ENCODE results near the gene ZBTB44. TPM values are rescaled to one million over a fixed set of nuclear protein-coding genes. Genes with fewer than 3 reads are reported as not detected.

ZBTB44 gene
- total RNA-seq, 1 donor from 2014 or later: 70.7 TPM

- TF ChIP-seq, protein P1, sequence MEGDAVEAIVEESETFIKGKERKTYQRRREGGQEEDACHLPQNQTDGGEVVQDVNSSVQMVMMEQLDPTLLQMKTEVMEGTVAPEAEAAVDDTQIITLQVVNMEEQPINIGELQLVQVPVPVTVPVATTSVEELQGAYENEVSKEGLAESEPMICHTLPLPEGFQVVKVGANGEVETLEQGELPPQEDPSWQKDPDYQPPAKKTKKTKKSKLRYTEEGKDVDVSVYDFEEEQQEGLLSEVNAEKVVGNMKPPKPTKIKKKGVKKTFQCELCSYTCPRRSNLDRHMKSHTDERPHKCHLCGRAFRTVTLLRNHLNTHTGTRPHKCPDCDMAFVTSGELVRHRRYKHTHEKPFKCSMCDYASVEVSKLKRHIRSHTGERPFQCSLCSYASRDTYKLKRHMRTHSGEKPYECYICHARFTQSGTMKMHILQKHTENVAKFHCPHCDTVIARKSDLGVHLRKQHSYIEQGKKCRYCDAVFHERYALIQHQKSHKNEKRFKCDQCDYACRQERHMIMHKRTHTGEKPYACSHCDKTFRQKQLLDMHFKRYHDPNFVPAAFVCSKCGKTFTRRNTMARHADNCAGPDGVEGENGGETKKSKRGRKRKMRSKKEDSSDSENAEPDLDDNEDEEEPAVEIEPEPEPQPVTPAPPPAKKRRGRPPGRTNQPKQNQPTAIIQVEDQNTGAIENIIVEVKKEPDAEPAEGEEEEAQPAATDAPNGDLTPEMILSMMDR (IDR thresholded peaks at IDR 0.05): no peak
- TF ChIP-seq POLR2AphosphoS5 (IDR thresholded peaks at IDR 0.05; ENCODE audit: insufficient read depth in 1 of 2, low read depth in 1 of 2) (no peak), POLR2A (IDR thresholded peaks at IDR 0.05) (no peak)
These were observed 13.0 kb upstream of the ZBTB44 start for GRCh38 chr11:130327716-130328115.

DNA sequence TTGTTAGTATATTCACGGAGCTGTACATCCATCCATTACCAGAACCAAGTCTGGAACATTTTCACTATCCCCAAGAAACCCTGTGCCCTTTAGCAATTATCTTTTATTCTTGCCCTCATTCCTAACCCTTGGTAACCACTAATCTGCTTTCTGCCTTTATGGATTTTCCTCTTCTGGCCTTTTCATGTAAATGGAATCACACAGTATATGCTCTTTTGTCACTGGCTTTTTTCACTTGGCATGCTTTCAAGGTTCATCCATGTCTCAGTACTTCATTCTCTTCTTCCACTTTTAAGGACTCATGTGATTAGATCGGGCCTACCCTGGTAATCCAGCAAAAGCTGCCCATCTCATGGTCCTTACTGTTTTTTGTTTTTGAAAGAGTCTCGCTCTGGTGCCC lies 11.0 kb upstream of the ZBTB44 start:
- TF ChIP-seq, protein P1 (IDR thresholded peaks at IDR 0.05): no peak
- TF ChIP-seq POLR2AphosphoS5 (IDR thresholded peaks at IDR 0.05; ENCODE audit: insufficient read depth in 1 of 2, low read depth in 1 of 2): no peak
- DNase-seq (ENCODE audit: extremely low spot score in 2 of 2): no peak
- no peaks in the 10 kb centered on the region for H3K27me3 ChIP-seq
- H3K4me3 ChIP-seq: no peak overlapping the region
- no peaks in the 10 kb centered on the region for H3K9me3 ChIP-seq
- no peaks in the 10 kb centered on the region for H3K4me1 ChIP-seq
- no peak overlapping the region for H3K27ac ChIP-seq
- intact Hi-C loops (cut with DNase I): no loop called here
- H3K36me3 ChIP-seq: no peaks in the 10 kb centered on the region

More at GRCh38 chr11:130327716-130328115, 13.0 kb upstream of the ZBTB44 start:
- Histone ChIP-seq H3K27me3 (no peaks in the 10 kb centered on the region), H3K9me3 (no peaks in the 10 kb centered on the region), H3K4me3 (no peak overlapping the region), H3K36me3 (no peaks in the 10 kb centered on the region), H3K27ac (no peak overlapping the region), H3K4me1 (no peaks in the 10 kb centered on the region)
- intact Hi-C loops (cut with DNase I): no loop called here
- DNase-seq (ENCODE audit: extremely low spot score in 2 of 2): no peak

DNA sequence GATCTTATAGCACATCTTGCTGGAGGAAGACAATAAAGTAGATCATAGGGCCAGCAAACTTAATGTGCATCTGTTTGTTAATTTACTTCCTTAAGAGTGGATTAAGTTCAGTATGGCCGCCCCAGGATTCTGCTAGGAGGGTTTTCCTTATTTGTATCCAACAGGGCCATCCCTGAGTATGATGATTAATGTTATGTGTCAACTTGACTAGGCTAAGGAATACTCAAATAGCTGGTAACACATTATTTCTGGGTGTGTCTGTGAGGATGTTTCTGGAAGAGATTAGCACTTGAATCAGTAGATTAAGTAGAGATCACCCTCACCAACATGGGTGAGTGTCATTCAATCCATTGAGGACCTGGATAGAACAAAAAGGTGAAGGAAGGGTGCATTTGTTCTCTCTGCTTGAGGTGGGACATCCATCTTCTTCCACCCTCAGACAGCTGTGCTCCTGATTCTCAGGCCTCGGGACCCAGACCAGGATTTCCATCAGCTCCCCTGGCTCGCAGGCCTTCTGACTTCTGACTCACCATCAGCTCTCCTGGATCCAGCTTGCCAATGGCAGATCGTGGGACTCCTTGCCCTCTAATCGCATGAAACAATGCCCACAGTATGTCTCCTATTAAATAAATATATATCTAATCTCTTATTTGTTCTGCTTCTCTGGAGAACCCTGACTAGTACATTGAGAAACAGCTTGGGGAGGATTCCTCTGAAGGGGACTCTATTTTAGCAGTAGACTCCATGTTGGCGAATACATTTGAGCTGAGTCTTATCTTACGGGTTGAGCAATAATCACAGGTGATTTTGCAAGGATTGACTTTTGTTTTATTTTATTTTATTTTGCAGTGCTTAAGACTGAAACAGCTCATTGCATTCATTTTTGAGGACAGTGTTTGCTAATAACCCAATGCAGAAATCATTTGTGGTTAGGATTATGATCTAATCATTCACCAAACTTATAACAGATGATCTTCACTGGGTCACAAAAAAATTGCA lies 9.0 kb upstream of the ZBTB44 start:
- Histone ChIP-seq H3K4me3 (no peak overlapping the region), H3K27ac (no peak overlapping the region)

DNA sequence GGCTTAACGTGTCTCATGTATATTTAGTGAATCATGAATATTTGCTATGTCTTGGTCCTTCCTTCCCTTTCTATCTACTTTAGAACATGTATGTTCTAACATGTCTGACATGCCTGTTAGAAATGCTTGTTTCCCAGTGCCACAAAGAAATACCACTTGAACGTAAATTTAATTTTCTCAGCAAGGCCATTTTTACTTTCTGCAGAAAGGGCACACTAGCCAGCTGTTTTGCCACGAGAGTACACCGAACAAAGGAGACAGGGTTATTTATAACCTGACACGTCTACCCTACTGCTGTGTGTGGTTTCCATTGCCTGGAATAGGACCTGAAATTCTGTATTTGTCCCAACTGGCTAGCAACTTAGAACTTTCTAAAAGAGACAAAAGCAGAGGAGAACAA lies 7.4 kb upstream of the ZBTB44 start:
- Histone ChIP-seq H3K27me3 (no peaks in the 10 kb centered on the region), H3K9me3 (no peaks in the 10 kb centered on the region), H3K4me3 (no peak overlapping the region), H3K4me1 (no peaks in the 10 kb centered on the region), H3K27ac (no peak overlapping the region), H3K36me3 (no peaks in the 10 kb centered on the region)
- DNase-seq (ENCODE audit: extremely low spot score in 2 of 2): no peak
- intact Hi-C loops (cut with DNase I): no loop called here
- TF ChIP-seq POLR2A (IDR thresholded peaks at IDR 0.05): no peak
- no peak for TF ChIP-seq POLR2AphosphoS5 (IDR thresholded peaks at IDR 0.05; ENCODE audit: insufficient read depth in 1 of 2, low read depth in 1 of 2)
- TF ChIP-seq, protein P1 (IDR thresholded peaks at IDR 0.05): no peak

More for the DNA sequence above, 9.0 kb upstream of the ZBTB44 start:
- Histone ChIP-seq H3K4me1 (no peaks in the 10 kb centered on the region), H3K36me3 (no peaks in the 10 kb centered on the region), H3K27me3 (no peaks in the 10 kb centered on the region), H3K9me3 (no peaks in the 10 kb centered on the region)
- intact Hi-C loops (cut with DNase I): no loop called here
- TF ChIP-seq, protein P1 (IDR thresholded peaks at IDR 0.05): no peak
- TF ChIP-seq POLR2A (IDR thresholded peaks at IDR 0.05) (no peak), POLR2AphosphoS5 (IDR thresholded peaks at IDR 0.05; ENCODE audit: insufficient read depth in 1 of 2, low read depth in 1 of 2) (no peak)
- no peak for DNase-seq (ENCODE audit: extremely low spot score in 2 of 2)
